Inferior parietal cortex (tissue), 1 donor: ENCODE results near the gene SRSF12.
"Not testable (repeated sequence)": the region's sequence is repeated elsewhere in the genome, so short reads cannot be mapped to it uniquely, and the experiment has no call there.

Source experiments
- DNase-seq: peaks from one replicate; pipeline ENCODE4 v3.0.0-alpha.2; 2016; ENCODE audit errors: extremely low spot score

The SRSF12 gene

GRCh38 chr6:89131599-89131998 is 13.7 kb upstream of the SRSF12 start:
- no peak for DNase-seq

- not testable (repeated sequence) for DNase-seq
Observed at GRCh38 chr6:89128256-89128671, 10.4 kb upstream of the SRSF12 start.

GRCh38 chr6:89122625-89123024 is 4.8 kb upstream of the SRSF12 start:
- DNase-seq = peak; percentile 50

DNA sequence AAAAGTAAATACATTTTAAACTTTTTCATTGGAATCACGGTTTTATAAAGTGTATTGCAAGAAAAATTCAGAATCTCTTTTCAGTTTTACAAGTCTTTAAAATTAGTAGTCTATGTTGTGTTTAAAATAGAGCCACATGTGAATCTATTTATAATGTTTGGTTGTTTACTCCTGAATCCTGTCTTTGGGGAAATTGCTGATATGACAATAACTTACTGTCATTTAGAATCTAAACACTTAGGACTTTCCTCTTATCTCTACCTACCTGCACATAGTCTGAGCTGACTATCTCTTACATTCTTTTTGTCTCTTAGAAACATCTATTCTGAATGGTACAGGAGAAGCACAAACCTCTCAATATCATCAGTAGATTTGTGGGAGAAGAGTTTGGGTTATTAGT is 4.1 kb upstream of the SRSF12 start:
- DNase-seq = no peak

DNA sequence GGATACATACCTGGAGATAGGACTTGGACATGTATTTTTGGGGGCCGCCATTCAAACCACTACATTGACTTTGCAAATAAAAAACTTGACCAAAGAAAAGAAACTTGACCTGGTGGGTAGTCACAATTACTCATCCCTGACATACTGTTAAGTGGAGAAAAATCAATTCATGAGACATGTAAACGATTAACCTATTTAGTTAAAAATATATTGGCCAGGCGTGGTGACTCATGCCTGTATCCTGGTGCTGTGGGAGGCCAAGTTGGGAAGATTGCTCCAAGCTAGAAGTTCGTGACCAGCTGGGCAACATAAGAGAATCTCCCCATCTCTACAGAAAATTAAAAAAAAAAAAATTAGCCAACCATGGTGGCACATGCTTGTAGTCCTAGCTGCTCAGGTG is 2.5 kb upstream of the SRSF12 start:
- no peak for DNase-seq

- DNase-seq = no peak
Observed at GRCh38 chr6:89118931-89119330, 1.1 kb upstream of the SRSF12 start.

GRCh38 chr6:89116702-89117101 is 1.2 kb downstream of the SRSF12 start:
- DNase-seq = no peak

DNA sequence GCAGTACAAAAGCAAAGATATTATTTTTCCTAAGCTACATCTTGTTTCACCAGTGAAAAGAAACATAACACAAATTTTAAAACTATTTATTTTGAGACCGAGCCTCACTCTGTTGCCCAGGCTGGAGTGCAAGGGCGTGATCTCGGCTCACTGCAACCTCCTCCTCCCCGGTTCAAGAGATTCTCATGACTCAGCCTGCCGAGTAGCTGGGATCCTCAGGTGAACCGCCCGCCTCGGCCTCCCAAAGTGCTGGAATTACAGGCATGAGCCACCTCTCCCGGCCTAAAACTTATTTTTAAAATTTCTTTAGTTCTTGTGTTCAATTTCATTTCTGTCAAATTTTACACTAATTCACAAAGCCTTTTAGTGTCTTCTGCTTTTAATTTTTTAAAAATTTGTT is 5.9 kb downstream of the SRSF12 start:
- no peak for DNase-seq

DNA sequence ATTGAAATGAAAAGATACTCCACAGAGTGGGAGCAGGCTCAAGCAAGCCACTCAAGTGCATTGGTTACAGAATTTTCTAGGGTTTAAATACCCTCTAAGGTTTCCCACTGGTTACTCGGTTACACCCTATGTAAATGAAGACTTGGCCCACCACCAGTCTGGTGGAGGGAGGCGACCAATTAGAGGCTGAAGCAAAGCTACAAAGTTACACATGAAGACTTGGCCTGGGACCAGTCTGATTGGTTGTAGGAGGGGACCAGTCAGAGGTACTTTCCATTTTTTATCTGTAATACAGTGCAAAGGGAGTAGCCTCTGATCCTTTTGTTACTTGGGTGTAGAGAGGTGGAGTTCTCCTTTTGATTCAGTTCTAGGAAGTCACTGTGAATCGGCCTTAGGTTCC is 7.6 kb downstream of the SRSF12 start:
- DNase-seq = no peak

DNA sequence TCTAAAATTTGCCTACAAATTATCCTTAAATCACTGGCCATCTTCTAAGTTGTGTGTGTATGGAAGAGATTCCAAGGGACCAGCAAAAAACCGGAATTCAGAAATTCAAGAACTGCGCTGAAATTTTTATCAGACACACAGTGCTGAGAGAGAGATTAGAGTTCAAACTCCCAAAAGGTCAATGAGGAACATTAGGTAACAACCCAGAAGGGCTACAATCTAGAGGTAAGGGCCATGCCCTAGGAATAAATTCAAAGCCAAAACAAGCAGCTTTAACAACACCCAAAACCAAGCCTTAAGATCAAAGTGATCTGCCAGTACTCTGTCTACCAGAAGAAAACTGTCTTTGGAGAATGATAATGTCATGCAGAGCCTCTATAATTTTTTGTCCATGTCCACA is 17.8 kb downstream of the SRSF12 start:
- no peak for DNase-seq

DNA sequence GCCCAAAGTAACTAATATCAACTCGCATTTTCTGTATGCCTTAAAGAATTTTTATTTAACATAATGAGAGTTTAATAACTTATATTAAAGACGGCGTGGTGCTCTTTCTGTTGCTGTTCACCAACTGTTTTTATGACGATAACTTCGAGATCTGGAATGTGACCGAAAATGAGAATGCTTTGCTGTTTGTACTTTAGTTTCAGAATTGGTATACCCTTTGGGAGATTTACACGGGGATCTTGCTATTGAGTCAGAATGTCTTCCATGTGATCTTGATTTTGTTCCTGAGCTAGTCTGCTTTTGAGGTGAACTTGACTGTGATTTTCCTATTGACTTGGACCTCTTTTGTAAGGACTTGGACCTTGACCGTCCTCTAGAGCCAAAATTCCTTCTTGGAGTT is 19.4 kb downstream of the SRSF12 start:
- DNase-seq = no peak

GRCh38 chr6:89087881-89088280 is 30.0 kb downstream of the SRSF12 start:
- DNase-seq = no peak

- DNase-seq = no peak
Observed at GRCh38 chr6:89085409-89086205, 32.3 kb downstream of the SRSF12 start.

DNA sequence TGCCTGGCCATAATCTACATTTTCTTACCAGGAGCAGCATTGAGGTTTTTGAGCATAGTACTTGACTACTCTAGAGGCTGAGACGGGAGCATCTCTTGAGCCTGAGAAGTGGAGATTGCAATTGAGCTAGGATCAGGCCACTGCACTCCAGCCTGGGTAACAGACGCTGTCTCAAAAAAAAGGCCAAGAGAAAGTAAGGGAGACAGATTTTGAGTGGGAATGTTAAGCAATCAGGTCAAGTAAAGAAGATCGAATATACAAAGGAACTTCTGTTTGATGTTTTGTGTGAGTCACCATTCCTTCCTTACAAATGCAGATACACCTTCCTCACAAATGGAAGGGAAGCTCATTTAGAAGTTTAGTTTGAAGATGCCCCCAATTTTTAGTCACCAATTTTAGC is 32.9 kb downstream of the SRSF12 start:
- DNase-seq = no peak

- DNase-seq = no peak
Observed at GRCh38 chr6:89084542-89084941, 33.3 kb downstream of the SRSF12 start.

GRCh38 chr6:89082486-89082891 is 35.4 kb downstream of the SRSF12 start:
- DNase-seq = no peak

- peak; percentile 93 for DNase-seq
Observed at GRCh38 chr6:89081423-89082322, 36.2 kb downstream of the SRSF12 start.

GRCh38 chr6:89081129-89081422 is 36.8 kb downstream of the SRSF12 start:
- DNase-seq = no peak

DNA sequence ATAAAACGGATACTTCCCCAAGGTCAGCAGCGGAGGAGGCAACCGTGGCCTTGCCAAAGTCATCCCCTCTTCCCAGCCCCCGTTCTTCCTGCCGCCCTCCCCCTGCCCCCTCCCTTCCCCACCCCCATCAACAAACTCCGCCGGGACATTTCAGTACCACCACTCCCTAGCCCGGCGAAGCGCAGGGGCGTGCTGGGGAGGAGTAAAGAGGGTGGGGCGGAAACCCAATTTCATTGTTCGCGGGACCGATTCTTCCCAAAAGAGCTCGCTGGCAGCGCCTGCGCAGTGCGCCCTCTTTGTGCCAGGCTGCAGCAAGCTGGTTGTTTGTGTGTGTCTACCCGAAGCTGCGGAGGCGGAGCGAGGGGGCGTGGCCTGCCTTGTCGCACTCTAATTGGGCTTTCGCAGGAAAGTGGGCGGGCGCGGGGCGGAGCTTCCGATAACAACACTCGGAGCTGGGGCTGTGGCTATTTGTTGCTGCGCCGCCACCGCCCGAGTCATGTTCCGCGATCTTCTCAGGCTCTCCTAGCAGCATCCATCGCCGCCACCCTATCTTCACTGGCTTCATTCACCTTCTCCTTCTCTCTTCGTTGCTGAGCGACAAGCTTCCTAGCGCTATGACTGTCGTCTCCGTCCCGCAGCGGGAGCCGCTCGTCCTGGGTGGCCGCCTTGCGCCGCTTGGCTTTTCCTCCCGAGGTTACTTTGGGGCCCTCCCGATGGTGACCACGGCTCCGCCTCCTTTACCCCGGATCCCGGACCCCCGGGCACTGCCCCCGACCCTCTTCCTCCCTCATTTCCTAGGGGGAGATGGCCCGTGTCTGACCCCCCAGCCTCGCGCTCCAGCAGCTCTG is 37.4 kb downstream of the SRSF12 start, which contains the start of gene PNRC1:
TSS of gene PNRC1 (plus strand) at position 471 of the 848 bp plus-strand sequence. CDS start at position 615, 144 bp downstream.
- peak; percentile 99 for DNase-seq

GRCh38 chr6:89079511-89080234 is 38.2 kb downstream of the SRSF12 start:
- peak; percentile 84 for DNase-seq

- DNase-seq = no peak
Observed at GRCh38 chr6:89073840-89074239, 44.0 kb downstream of the SRSF12 start.
